HG03439 (cell line): ENCODE results near the gene LMCD1.
"Not testable (repeated sequence)": the region's sequence is repeated elsewhere in the genome, so short reads cannot be mapped to it uniquely, and the experiment has no call there.

Source experiments
- ATAC-seq: cut with Tn5 transposase; IDR thresholded peaks from one replicate; pipeline ENCODE4 v1.9.1; 2021; ENCODE audit warnings: mild to moderate bottlenecking, moderate library complexity; ENCODE audit not compliant: unreplicated experiment

The LMCD1 gene

GRCh38 chr3:8579943-8580342, 78.3 kb downstream of the LMCD1 start:
- ATAC-seq: no peak

GRCh38 chr3:8580434-8580833, 78.8 kb downstream of the LMCD1 start:
- not testable (repeated sequence) for ATAC-seq

- no peak for ATAC-seq
Measured at GRCh38 chr3:8581373-8581772, 79.8 kb downstream of the LMCD1 start.

GRCh38 chr3:8581806-8582445, 80.3 kb downstream of the LMCD1 start:
- ATAC-seq: no peak

- no peak for ATAC-seq
Measured at GRCh38 chr3:8584661-8585060, 83.0 kb downstream of the LMCD1 start.

GRCh38 chr3:8589880-8590556, 88.4 kb downstream of the LMCD1 start:
- no peak for ATAC-seq

- no peak for ATAC-seq
Measured at GRCh38 chr3:8593021-8593827, 91.6 kb downstream of the LMCD1 start.

GRCh38 chr3:8595252-8595651, 93.6 kb downstream of the LMCD1 start:
- no peak for ATAC-seq

GRCh38 chr3:8595695-8596115, 94.1 kb downstream of the LMCD1 start:
- no peak for ATAC-seq

GRCh38 chr3:8596321-8597218, 94.9 kb downstream of the LMCD1 start:
- no peak for ATAC-seq

GRCh38 chr3:8597219-8597853, 95.7 kb downstream of the LMCD1 start:
- ATAC-seq: no peak

GRCh38 chr3:8599146-8599545, 97.5 kb downstream of the LMCD1 start:
- ATAC-seq: no peak

- ATAC-seq: no peak
Measured at GRCh38 chr3:8600457-8600856, 98.8 kb downstream of the LMCD1 start.

GRCh38 chr3:8603115-8603710, 101.6 kb downstream of the LMCD1 start:
- ATAC-seq: no peak

GRCh38 chr3:8604006-8604405, 102.4 kb downstream of the LMCD1 start:
- no peak for ATAC-seq

- ATAC-seq: no peak
Measured at GRCh38 chr3:8604988-8605387, 103.4 kb downstream of the LMCD1 start.

GRCh38 chr3:8606701-8607231, 105.1 kb downstream of the LMCD1 start:
- no peak for ATAC-seq

GRCh38 chr3:8607234-8608040, 105.8 kb downstream of the LMCD1 start:
- ATAC-seq: no peak
